ENCODE measurements around the gene EVA1B.

DNA sequence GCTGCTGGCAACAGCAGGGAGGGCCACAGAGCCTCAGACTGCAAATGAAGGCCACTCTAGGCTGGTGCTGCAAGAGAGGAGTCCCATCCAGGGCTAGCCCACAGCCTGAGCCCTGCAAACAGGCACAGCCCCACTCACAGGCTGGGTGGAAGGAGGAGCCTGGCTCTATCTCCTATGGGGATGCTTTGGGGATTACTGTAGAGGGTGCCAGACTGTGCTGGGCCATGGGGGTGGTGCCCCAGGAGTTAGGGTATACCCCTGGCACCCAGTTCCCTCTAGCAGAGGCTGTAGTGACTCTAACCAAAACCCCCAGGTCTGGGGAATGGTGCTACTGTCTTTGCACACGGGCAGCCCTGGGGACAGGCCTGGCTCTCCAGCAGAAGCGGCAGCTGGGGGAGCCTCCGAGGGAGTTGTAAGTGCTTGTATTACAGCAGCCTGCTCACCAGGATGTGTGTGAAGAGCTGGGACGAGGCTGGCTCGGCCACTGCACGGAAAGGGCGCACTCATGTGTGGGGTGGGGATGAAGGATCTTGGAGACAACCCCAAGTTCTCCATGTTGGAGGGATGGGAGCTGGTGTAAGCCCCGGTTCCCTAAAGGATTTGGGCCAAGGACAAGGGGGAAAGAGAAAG, 23.4 kb upstream of the EVA1B start:
- TF ChIP-seq, protein P1, sequence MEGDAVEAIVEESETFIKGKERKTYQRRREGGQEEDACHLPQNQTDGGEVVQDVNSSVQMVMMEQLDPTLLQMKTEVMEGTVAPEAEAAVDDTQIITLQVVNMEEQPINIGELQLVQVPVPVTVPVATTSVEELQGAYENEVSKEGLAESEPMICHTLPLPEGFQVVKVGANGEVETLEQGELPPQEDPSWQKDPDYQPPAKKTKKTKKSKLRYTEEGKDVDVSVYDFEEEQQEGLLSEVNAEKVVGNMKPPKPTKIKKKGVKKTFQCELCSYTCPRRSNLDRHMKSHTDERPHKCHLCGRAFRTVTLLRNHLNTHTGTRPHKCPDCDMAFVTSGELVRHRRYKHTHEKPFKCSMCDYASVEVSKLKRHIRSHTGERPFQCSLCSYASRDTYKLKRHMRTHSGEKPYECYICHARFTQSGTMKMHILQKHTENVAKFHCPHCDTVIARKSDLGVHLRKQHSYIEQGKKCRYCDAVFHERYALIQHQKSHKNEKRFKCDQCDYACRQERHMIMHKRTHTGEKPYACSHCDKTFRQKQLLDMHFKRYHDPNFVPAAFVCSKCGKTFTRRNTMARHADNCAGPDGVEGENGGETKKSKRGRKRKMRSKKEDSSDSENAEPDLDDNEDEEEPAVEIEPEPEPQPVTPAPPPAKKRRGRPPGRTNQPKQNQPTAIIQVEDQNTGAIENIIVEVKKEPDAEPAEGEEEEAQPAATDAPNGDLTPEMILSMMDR (IDR thresholded peaks at IDR 0.05), result no peak
- TF ChIP-seq POLR2AphosphoS5 (IDR thresholded peaks at IDR 0.05; ENCODE audit: insufficient read depth in 1 of 2, low read depth in 1 of 2), result no peak
- no peak for TF ChIP-seq POLR2A (IDR thresholded peaks at IDR 0.05)
